Fibroblast of lung (primary cell): ENCODE results near the gene CHMP4B. TPM values are rescaled to one million over a fixed set of nuclear protein-coding genes. Genes with fewer than 3 reads are reported as not detected.

Experiments
- DNase-seq, 2 donors: peaks; one replicate each; pipeline versions ENCODE4 v3.0.0 to v3.0.0-alpha.2; 2010; ENCODE audit warnings: low read depth in 2 of 2
- H2AFZ ChIP-seq: 2 replicates; pipeline ENCODE4 v1.5.1; 2012; ENCODE audit warnings: low read length, control low read depth, inconsistent platforms
- H3K27ac ChIP-seq: 2 replicates; pipeline ENCODE4 v1.5.1; 2011; ENCODE audit warnings: low read length, control low read depth; ENCODE audit not compliant: insufficient read depth
- H3K27me3 ChIP-seq: 2 replicates; pipeline ENCODE4 v1.5.1; 2011; ENCODE audit warnings: mild to moderate bottlenecking, low read length; ENCODE audit not compliant: control insufficient read depth, insufficient read depth
- H3K36me3 ChIP-seq: 2 replicates; pipeline ENCODE4 v1.5.1; 2011; ENCODE audit warnings: low read length; ENCODE audit not compliant: control insufficient read depth, insufficient read depth
- H3K4me1 ChIP-seq: 2 replicates; pipeline ENCODE4 v1.5.1; 2011; ENCODE audit warnings: low read length; ENCODE audit not compliant: control insufficient read depth, insufficient read depth; ENCODE audit errors: extremely low read depth
- H3K4me2 ChIP-seq: 2 replicates; pipeline ENCODE4 v1.5.1; 2011; ENCODE audit warnings: low read length, control low read depth; ENCODE audit not compliant: insufficient read depth; ENCODE audit errors: extremely low read depth
- H3K4me3 ChIP-seq, 4 experiments: fragments of 200-600 bp in 1 of 4; sonication (generic) in 1 of 4; replicated peaks in 1 of 4; 2 replicates each; pipeline ENCODE4 v1.5.1; 2011 to 2016; ENCODE audit warnings: low read length in 4 of 4, low read depth in 3 of 4, mild to moderate bottlenecking in 3 of 4, control low read depth in 2 of 4, inconsistent platforms in 1 of 4, mixed read lengths in 1 of 4; ENCODE audit not compliant: insufficient read depth in 1 of 4; ENCODE audit errors: control extremely low read depth in 1 of 4
- H3K79me2 ChIP-seq: 2 replicates; pipeline ENCODE4 v1.5.1; 2012; ENCODE audit warnings: mild to moderate bottlenecking, low read length, inconsistent platforms; ENCODE audit not compliant: control insufficient read depth, insufficient read depth
- H3K9ac ChIP-seq: 2 replicates; pipeline ENCODE4 v1.5.1; 2011; ENCODE audit warnings: mild to moderate bottlenecking, low read length, control low read depth; ENCODE audit not compliant: insufficient read depth
- H3K9me3 ChIP-seq: 2 replicates; pipeline ENCODE4 v1.5.1; 2012; ENCODE audit warnings: low read depth, low read length; ENCODE audit not compliant: control insufficient read depth, insufficient read depth
- H4K20me1 ChIP-seq: 2 replicates; pipeline ENCODE4 v1.5.1; 2011; ENCODE audit warnings: low read length; ENCODE audit not compliant: control insufficient read depth, insufficient read depth; ENCODE audit errors: extremely low read depth
- CTCF ChIP-seq, 2 donors: IDR thresholded peaks in 1 of 2; conservative IDR thresholded peaks in 1 of 2; 1 replicate in 1 of 2; 2 replicates in 1 of 2; pipeline ENCODE4 v1.5.1; 2011 to 2012; ENCODE audit warnings: low read length in 2 of 2, control low read depth in 1 of 2, inconsistent platforms in 1 of 2, low read depth in 1 of 2, mild to moderate bottlenecking in 1 of 2
- EZH2 ChIP-seq: IDR thresholded peaks from 2 replicates; pipeline ENCODE4 v1.5.1; 2012; ENCODE audit warnings: low read length, control low read depth, mild to moderate bottlenecking; ENCODE audit errors: missing control alignments
- polyA plus RNA-seq, 2 donors: library from polyadenylated mRNA; depleted of rRNA in 1 of 2; stranded (reverse) in 1 of 2; unstranded in 1 of 2; fragments of >200 nt; gene quantifications; 2 replicates each; pipeline ENCODE4 v1.2.1, GENCODE V29; 2011 to 2012; ENCODE audit warnings: missing spikeins in 1 of 2
- total RNA-seq: library from RNA; depleted of rRNA; stranded (reverse); fragments of >200 nt; gene quantifications from 2 replicates; pipeline ENCODE4 v1.2.1, GENCODE V29; 2014

The CHMP4B gene
- total and polyA plus RNA-seq, 2 donors (not counting 1 experiment from before 2014, with no cell fraction given) = 26.3 to 83.2 TPM

- no peak for TF ChIP-seq EZH2
- no peak for DNase-seq
- H2AFZ ChIP-seq = no peak overlapping the region
Measured at GRCh38 chr20:33900521-33901131, 89.5 kb downstream of the CHMP4B start.

GRCh38 chr20:33901132-33901523 is 90.0 kb downstream of the CHMP4B start:
- Histone ChIP-seq H3K9ac (no peak overlapping the region), H3K27me3 (peaks cover 3% of the 10 kb centered on the region), H4K20me1 (no peaks in the 10 kb centered on the region), H2AFZ (no peak overlapping the region), H3K4me1 (no peaks in the 10 kb centered on the region), H3K4me3 (no peak overlapping the region), H3K9me3 (no peaks in the 10 kb centered on the region), H3K4me2 (no peak overlapping the region), H3K27ac (no peak overlapping the region), H3K79me2 (no peaks in the 10 kb centered on the region), H3K36me3 (no peaks in the 10 kb centered on the region)
- no peak for DNase-seq
- TF ChIP-seq CTCF (conservative IDR thresholded peaks at IDR 0.05 in 1 of 2, IDR thresholded peaks at IDR 0.05 in 1 of 2; ENCODE audit: low read depth in 1 of 2, low read length in 2 of 2) = no peak
- no peak for TF ChIP-seq EZH2

More at GRCh38 chr20:33900521-33901131, 89.5 kb downstream of the CHMP4B start:
- H3K27me3 ChIP-seq = peaks cover 3% of the 10 kb centered on the region
- no peak overlapping the region for H3K4me3 ChIP-seq
- no peak overlapping the region for H3K4me2 ChIP-seq
- no peaks in the 10 kb centered on the region for H3K9me3 ChIP-seq
- no peaks in the 10 kb centered on the region for H3K79me2 ChIP-seq
- H3K9ac ChIP-seq = no peak overlapping the region
- no peaks in the 10 kb centered on the region for H3K4me1 ChIP-seq
- H3K27ac ChIP-seq = no peak overlapping the region
- H4K20me1 ChIP-seq = no peaks in the 10 kb centered on the region
- H3K36me3 ChIP-seq = no peaks in the 10 kb centered on the region

- TF ChIP-seq CTCF (conservative IDR thresholded peaks at IDR 0.05 in 1 of 2, IDR thresholded peaks at IDR 0.05 in 1 of 2; ENCODE audit: low read depth in 1 of 2, low read length in 2 of 2) = no peak
- no peak for TF ChIP-seq EZH2
Measured at GRCh38 chr20:33902011-33902410, 90.9 kb downstream of the CHMP4B start.

More at GRCh38 chr20:33902011-33902410, 90.9 kb downstream of the CHMP4B start:
- H3K27ac ChIP-seq = no peak overlapping the region
- no peak overlapping the region for H3K4me2 ChIP-seq
- H3K79me2 ChIP-seq = no peaks in the 10 kb centered on the region
- H3K27me3 ChIP-seq = peaks cover 3% of the 10 kb centered on the region
- no peak overlapping the region for H2AFZ ChIP-seq
- no peaks in the 10 kb centered on the region for H3K4me1 ChIP-seq
- H3K9me3 ChIP-seq = no peaks in the 10 kb centered on the region
- no peak overlapping the region for H3K9ac ChIP-seq
- DNase-seq = no peak
- no peak overlapping the region for H3K4me3 ChIP-seq
- H3K36me3 ChIP-seq = no peaks in the 10 kb centered on the region
- no peaks in the 10 kb centered on the region for H4K20me1 ChIP-seq

Other genes with a start within 250 kb of the CHMP4B start
- under 0.01 and 0.17 TPM in 2 replicates for gene C20orf144, start 149.0 kb upstream of the CHMP4B start, total RNA-seq
- 0.10 and 0.20 TPM in 2 replicates for gene C20orf144, start 149.0 kb upstream of the CHMP4B start, polyA plus RNA-seq
- gene ACTL10, start 144.4 kb upstream of the CHMP4B start, total RNA-seq = 1.8 and 2.0 TPM in 2 replicates
- gene ACTL10, start 144.4 kb upstream of the CHMP4B start, polyA plus RNA-seq = 0.26 and 0.32 TPM in 2 replicates
- 20.5 and 21.6 TPM in 2 replicates for gene NECAB3, start 136.9 kb upstream of the CHMP4B start, total RNA-seq
- gene NECAB3, start 136.9 kb upstream of the CHMP4B start, polyA plus RNA-seq = 5.1 and 7.1 TPM in 2 replicates
- 0.51 and 2.1 TPM in 2 replicates for gene E2F1, start 125.0 kb upstream of the CHMP4B start, total RNA-seq
- gene E2F1, start 125.0 kb upstream of the CHMP4B start, polyA plus RNA-seq = 3.5 and 9.6 TPM in 2 replicates
- gene PXMP4, start 91.0 kb upstream of the CHMP4B start, total RNA-seq = 4.6 and 6.3 TPM in 2 replicates
- 4.1 and 5.2 TPM in 2 replicates for gene PXMP4, start 91.0 kb upstream of the CHMP4B start, polyA plus RNA-seq
- gene ZNF341, start 79.4 kb upstream of the CHMP4B start, total RNA-seq = 0.77 and 0.99 TPM in 2 replicates
- gene ZNF341, start 79.4 kb upstream of the CHMP4B start, polyA plus RNA-seq = 1.1 and 1.6 TPM in 2 replicates
- gene RALY, start 182.6 kb downstream of the CHMP4B start, total RNA-seq = 54.2 and 57.1 TPM in 2 replicates
- 54.5 and 70.6 TPM in 2 replicates for gene RALY, start 182.6 kb downstream of the CHMP4B start, polyA plus RNA-seq